D721Med (cell line): ENCODE results near the gene SYTL3.
A peak's percentile ranks its signal among the peaks of the same experiment; 100 is the strongest.

Source experiments
- DNase-seq: peaks from one replicate; pipeline ENCODE4 v3.0.0; 2011; ENCODE audit warnings: low spot score; ENCODE audit not compliant: insufficient read length
- FAIRE-seq: peaks from 2 replicates; lab custom pipeline; 2011; peaks lifted over from hg19 to GRCh38; lab: Jason Lieb, UNC
- TF ChIP-seq, protein P1 (sequence below): IDR thresholded peaks from 2 replicates; pipeline ENCODE4 v1.5.1; 2012; ENCODE audit warnings: mild to moderate bottlenecking, control low read depth; ENCODE audit not compliant: insufficient read depth; ENCODE audit errors: missing control alignments

Gene SYTL3

DNA sequence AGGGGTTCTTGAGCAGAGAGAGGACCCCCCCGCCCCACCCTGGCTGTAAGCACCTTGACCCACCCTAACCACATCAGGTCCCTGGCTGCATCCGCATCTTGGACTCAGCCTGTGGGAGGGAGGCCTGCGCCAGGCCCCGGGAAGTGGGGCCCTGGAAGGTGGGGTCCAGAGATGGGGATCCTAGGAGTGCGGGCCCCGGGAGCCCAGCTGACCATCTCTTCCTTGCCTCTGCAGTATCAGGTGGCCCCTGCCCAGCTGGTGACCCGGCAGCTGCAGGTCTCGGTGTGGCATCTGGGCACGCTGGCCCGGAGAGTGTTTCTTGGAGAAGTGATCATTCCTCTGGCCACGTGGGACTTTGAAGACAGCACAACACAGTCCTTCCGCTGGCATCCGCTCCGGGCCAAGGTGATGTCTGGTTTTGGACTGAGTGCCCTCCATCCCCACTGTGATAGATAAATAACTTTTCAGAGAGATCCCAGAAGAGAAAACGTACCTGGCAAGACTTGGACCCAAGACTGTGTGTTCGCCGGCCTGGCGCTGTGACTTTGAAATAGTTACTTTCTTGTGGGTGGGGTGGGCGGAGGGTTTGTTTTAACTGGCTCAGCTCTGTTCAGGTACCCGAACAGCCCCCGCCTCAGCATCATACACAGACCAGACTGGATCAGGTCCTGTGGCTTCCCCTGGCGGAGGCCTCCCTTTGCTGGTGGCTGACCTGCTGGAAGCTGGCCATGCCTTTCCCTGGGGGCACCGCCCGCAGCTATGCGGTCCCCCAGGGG is 107.3 kb downstream of the SYTL3 start:
- TF ChIP-seq, protein P1, sequence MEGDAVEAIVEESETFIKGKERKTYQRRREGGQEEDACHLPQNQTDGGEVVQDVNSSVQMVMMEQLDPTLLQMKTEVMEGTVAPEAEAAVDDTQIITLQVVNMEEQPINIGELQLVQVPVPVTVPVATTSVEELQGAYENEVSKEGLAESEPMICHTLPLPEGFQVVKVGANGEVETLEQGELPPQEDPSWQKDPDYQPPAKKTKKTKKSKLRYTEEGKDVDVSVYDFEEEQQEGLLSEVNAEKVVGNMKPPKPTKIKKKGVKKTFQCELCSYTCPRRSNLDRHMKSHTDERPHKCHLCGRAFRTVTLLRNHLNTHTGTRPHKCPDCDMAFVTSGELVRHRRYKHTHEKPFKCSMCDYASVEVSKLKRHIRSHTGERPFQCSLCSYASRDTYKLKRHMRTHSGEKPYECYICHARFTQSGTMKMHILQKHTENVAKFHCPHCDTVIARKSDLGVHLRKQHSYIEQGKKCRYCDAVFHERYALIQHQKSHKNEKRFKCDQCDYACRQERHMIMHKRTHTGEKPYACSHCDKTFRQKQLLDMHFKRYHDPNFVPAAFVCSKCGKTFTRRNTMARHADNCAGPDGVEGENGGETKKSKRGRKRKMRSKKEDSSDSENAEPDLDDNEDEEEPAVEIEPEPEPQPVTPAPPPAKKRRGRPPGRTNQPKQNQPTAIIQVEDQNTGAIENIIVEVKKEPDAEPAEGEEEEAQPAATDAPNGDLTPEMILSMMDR, result no peak
- DNase-seq (no peak), FAIRE-seq (no peak)

DNA sequence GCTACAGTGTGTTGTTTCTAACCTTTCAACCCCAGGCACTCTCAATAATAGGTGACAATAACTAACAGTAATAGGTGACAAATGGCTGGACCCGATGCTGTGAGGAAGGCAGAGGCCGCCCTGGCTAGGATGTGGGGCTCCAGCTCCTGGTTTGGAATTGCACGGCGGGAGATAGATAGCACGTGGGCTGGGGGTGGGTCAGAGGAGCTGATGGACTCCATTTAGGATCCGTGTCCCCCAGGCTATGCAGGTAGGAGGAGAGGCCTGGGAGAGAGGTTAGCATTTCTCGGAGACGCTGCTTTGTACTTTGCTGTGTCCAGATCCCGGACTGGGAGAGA is 107.9 kb downstream of the SYTL3 start:
- DNase-seq, result no peak
- TF ChIP-seq, protein P1, result no peak
- FAIRE-seq, result no peak

DNA sequence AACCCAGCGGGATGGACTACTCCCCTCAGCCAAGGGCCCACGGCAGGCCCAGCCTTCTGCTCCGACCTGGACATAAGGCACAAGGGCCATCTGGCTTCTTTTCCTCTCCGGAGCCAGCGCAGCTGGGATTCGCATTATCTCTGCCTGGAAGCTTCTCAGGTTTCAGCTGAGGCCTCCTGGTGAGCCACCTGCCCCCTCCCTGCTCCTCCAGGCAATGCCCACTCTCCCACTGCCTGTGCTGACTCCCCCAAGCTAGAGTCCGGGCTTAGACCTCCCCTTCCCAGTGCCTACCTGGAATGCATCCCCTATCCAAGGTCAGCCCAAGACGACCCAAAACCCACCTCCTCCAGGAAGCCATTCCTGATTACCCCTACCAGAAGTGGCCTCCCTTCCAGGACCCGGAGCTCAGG is 108.6 kb downstream of the SYTL3 start:
- FAIRE-seq, result no peak
- peak; percentile 93 for DNase-seq
- TF ChIP-seq, protein P1, result no peak

DNA sequence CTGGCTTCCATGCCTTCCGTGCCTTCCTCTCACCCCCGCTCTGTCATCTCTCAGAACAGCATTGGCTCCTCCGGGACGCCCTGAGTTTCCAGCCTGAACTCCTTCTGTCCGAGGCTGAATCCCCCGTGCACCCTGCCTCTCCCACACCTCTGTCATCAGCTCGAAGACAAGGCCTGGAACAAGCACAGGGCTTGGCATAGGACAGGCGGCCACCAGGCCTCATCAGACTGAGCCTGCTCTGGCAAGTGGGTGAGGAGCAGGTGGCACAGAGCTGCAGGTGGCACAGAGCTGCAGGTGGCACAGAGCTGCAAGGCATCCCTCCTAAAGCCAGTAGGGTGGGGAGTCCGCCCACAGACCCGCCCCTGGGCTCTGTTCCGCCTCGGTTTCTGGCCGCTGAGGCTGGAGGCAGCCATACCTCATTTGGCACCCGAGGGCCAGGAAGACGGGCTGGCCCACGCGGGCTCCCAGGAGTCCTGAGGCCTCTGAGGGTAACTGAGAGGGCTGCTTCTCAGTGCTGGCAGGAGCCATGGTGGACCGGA is 109.2 kb downstream of the SYTL3 start:
- FAIRE-seq, result no peak
- DNase-seq, result no peak
- TF ChIP-seq, protein P1, result no peak

DNA sequence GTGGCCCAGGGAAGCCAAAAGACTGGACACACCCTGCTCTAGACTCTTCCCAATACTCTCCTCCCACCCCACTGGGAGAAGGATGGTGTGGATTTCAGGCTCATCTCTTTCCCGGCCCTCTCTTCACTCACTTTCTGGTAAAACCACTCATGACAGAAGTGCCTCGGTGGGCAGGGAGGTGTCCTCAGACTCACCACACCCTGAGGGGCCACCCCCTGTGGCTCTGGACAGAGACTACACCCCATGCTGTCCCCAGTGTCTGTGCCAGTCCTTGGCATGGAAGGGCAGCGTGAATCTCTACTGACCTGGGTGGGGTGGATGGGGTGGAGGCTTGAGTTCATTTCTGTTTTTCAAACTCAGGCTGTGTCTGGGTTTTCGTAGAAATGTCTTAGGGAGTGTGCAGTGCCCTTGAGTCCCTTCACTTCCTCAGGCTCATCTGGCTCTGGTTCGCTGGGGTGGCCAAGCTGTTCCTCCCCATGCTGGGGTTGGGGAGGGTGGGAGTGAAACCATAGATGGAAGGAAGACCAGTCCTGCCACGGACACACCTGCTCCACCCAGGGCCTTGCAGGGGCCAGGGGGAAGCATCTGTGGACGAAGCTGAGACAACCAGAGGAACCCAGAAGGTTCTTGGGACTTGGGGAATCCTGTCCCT is 110.2 kb downstream of the SYTL3 start:
- DNase-seq (no peak), FAIRE-seq (no peak)
- TF ChIP-seq, protein P1, result no peak

DNA sequence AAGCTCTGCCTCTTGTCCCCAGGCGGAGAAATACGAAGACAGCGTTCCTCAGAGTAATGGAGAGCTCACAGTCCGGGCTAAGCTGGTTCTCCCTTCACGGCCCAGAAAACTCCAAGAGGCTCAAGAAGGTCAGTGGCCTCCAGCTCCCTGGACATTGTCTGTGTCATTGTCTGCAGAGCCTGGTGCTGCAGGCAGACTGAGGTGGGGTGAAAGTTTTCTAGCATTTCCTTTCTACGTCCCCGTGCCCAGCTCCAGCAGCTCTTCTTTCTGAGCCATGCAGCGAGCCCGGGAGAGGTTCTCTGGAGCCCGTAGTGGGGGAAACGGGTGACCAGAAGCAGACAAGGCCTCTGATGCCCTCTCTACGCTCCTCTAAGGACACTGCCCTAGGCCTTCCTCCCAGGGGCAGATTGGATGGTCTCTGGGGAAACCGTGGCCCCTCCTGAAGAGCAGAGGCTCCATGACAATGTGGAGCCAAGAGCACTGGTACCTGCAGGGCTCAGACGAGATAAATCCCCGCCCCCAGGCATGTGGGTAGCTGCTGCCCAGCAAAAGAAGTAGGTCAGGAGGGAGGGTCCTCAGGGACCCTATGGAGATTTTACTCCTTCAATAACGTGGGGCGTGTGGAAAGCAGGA is 110.9 kb downstream of the SYTL3 start:
- TF ChIP-seq, protein P1, result no peak
- FAIRE-seq, result no peak
- DNase-seq, result no peak

DNA sequence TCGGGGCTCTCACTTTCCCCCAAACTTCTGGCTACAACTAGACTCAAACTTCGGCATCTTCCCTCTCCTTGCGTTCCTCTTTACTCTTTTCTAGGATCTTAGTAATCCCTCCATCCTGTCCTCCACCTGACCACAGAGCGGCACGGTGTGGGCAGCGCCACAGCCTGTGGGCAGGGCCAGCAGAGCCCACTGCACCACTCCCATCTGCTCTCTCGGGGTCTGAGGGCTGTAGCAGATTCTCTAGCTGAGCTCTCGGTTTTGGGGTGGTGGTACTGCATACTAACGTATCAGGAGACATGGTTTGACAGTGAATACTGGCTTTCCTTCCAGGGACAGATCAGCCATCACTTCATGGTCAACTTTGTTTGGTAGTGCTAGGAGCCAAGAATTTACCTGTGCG is 111.9 kb downstream of the SYTL3 start:
- FAIRE-seq, result no peak
- TF ChIP-seq, protein P1, result no peak
- DNase-seq, result no peak
